H9 (cell line): Measurements from ENCODE around the gene DUSP6. TPM values are rescaled to one million over a fixed set of nuclear protein-coding genes. Genes with fewer than 3 reads are reported as not detected.

Source experiments
- DNase-seq: peaks from one replicate; pipeline ENCODE4 v3.0.0-alpha.2; 2017
- H2AFZ ChIP-seq: one replicate; pipeline ENCODE4 v1.6.1; 2013; ENCODE audit warnings: mild to moderate bottlenecking, low read length, control low read depth, moderate library complexity
- H2AK5ac ChIP-seq: 2 replicates; pipeline ENCODE4 v1.6.1; 2013; ENCODE audit warnings: low read length, control low read depth, mixed read lengths; ENCODE audit not compliant: insufficient read length
- H2BK120ac ChIP-seq: one replicate; pipeline ENCODE4 v1.6.1; 2013; ENCODE audit warnings: low read depth, mild to moderate bottlenecking, low read length, control low read depth, inconsistent platforms; ENCODE audit not compliant: poor library complexity, severe bottlenecking
- H2BK12ac ChIP-seq: 2 replicates; pipeline ENCODE4 v1.6.1; 2013; ENCODE audit warnings: low read length, control low read depth, mixed read lengths, low read depth; ENCODE audit not compliant: insufficient read length
- H2BK15ac ChIP-seq: 2 replicates; pipeline ENCODE4 v1.6.1; 2013; ENCODE audit warnings: low read depth, low read length, control low read depth
- H2BK20ac ChIP-seq: one replicate; pipeline ENCODE4 v1.6.1; 2013; ENCODE audit warnings: low read depth, mild to moderate bottlenecking, low read length, control low read depth, inconsistent platforms; ENCODE audit not compliant: poor library complexity, severe bottlenecking
- H2BK5ac ChIP-seq: 2 replicates; pipeline ENCODE4 v1.6.1; 2013; ENCODE audit warnings: low read length, control low read depth, mixed read lengths; ENCODE audit not compliant: insufficient read length
- H3K14ac ChIP-seq: 2 replicates; pipeline ENCODE4 v1.6.1; 2013; ENCODE audit warnings: low read length, control low read depth; ENCODE audit not compliant: insufficient read depth
- H3K18ac ChIP-seq: 2 replicates; pipeline ENCODE4 v1.6.1; 2013; ENCODE audit warnings: low read depth, mild to moderate bottlenecking, mixed read lengths, low read length, control low read depth; ENCODE audit not compliant: insufficient read length
- H3K23ac ChIP-seq: 2 replicates; pipeline ENCODE4 v1.6.1; 2013; ENCODE audit warnings: low read length, control low read depth, mixed read lengths, low read depth; ENCODE audit not compliant: insufficient read length
- H3K23me2 ChIP-seq: 2 replicates; pipeline ENCODE4 v1.6.1; 2013; ENCODE audit warnings: low read depth, mild to moderate bottlenecking, mixed read lengths, low read length, control low read depth; ENCODE audit not compliant: insufficient read length, poor library complexity, severe bottlenecking
- H3K27ac ChIP-seq: 2 replicates; pipeline ENCODE4 v1.5.1; 2013; ENCODE audit warnings: low read length, control low read depth, mixed read lengths, low read depth; ENCODE audit not compliant: insufficient read length
- H3K27me3 ChIP-seq: 2 replicates; pipeline ENCODE4 v1.6.1; 2013; ENCODE audit warnings: low read length, control low read depth, inconsistent platforms; ENCODE audit not compliant: insufficient read depth
- H3K4ac ChIP-seq: 2 replicates; pipeline ENCODE4 v1.6.1; 2013; ENCODE audit warnings: low read depth, mild to moderate bottlenecking, control low read depth, inconsistent platforms, low read length, moderate library complexity
- H3K4me1 ChIP-seq: 2 replicates; pipeline ENCODE4 v1.6.1; 2013; ENCODE audit warnings: low read length, control low read depth, inconsistent platforms; ENCODE audit not compliant: insufficient read depth
- H3K4me2 ChIP-seq: 2 replicates; pipeline ENCODE4 v1.6.1; 2013; ENCODE audit warnings: low read length, control low read depth, mixed read lengths; ENCODE audit not compliant: insufficient read length, insufficient read depth
- H3K56ac ChIP-seq: 2 replicates; pipeline ENCODE4 v1.6.1; 2013; ENCODE audit warnings: low read depth, mild to moderate bottlenecking, mixed read lengths, low read length, control low read depth; ENCODE audit not compliant: insufficient read length
- H3K79me1 ChIP-seq: 2 replicates; pipeline ENCODE4 v1.6.1; 2013; ENCODE audit warnings: low read depth, mild to moderate bottlenecking, moderate library complexity, low read length, control low read depth, inconsistent platforms; ENCODE audit not compliant: insufficient read depth, poor library complexity, severe bottlenecking
- H3K79me2 ChIP-seq: 2 replicates; pipeline ENCODE4 v1.6.1; 2013; ENCODE audit warnings: low read length, control low read depth, inconsistent platforms; ENCODE audit not compliant: insufficient read depth
- H3K9ac ChIP-seq: 2 replicates; pipeline ENCODE4 v1.6.1; 2013; ENCODE audit warnings: low read length, control low read depth, mixed read lengths; ENCODE audit not compliant: insufficient read length; ENCODE audit errors: extremely low read depth
- H3K9me3 ChIP-seq: one replicate; pipeline ENCODE4 v1.6.1; 2013; ENCODE audit warnings: low read depth, low read length, inconsistent platforms; ENCODE audit not compliant: control insufficient read depth
- H3T11ph ChIP-seq: one replicate; pipeline ENCODE4 v1.6.1; 2013; ENCODE audit warnings: mild to moderate bottlenecking, low read length, control low read depth, inconsistent platforms
- H4K20me1 ChIP-seq: one replicate; pipeline ENCODE4 v1.6.1; 2013; ENCODE audit not compliant: control insufficient read depth, insufficient read length, insufficient read depth
- H4K5ac ChIP-seq: 2 replicates; pipeline ENCODE4 v1.6.1; 2013; ENCODE audit warnings: low read depth, mild to moderate bottlenecking, mixed read lengths, low read length, control low read depth; ENCODE audit not compliant: insufficient read length
- H4K8ac ChIP-seq: replicated peaks from 2 replicates; pipeline ENCODE4 v1.6.1; 2013; ENCODE audit warnings: low read length, control low read depth, mixed read lengths, low read depth; ENCODE audit not compliant: insufficient read length
- H4K91ac ChIP-seq: 2 replicates; pipeline ENCODE4 v1.6.1; 2013; ENCODE audit warnings: low read depth, mild to moderate bottlenecking, moderate library complexity, mixed read lengths, low read length, control low read depth; ENCODE audit not compliant: insufficient read length
- H3K27ac Mint-ChIP-seq, 3 experiments: 2 replicates in 2 of 3; 3 replicates in 1 of 3; pipeline ENCODE4 v1.8.0; 2020 to 2021; ENCODE audit warnings: mixed read lengths in 3 of 3, mild to moderate bottlenecking in 1 of 3, moderate library complexity in 1 of 3
- H3K27me3 Mint-ChIP-seq: 2 replicates; pipeline ENCODE4 v1.8.0; 2021; ENCODE audit warnings: low read depth, mild to moderate bottlenecking, moderate library complexity, mixed read lengths
- H3K36me3 Mint-ChIP-seq, 3 experiments: 2 replicates in 2 of 3; 3 replicates in 1 of 3; pipeline ENCODE4 v1.8.0; 2020 to 2021; ENCODE audit warnings: low read depth in 3 of 3, mixed read lengths in 3 of 3; ENCODE audit not compliant: insufficient read depth in 1 of 3
- H3K4me1 Mint-ChIP-seq, 2 experiments: 2 replicates each; pipeline ENCODE4 v1.8.0; 2020; ENCODE audit warnings: mixed read lengths in 2 of 2
- H3K4me3 Mint-ChIP-seq, 2 experiments: 2 replicates in 1 of 2; 3 replicates in 1 of 2; pipeline ENCODE4 v1.8.0; 2020 to 2021; ENCODE audit warnings: mild to moderate bottlenecking in 2 of 2, mixed read lengths in 2 of 2, moderate library complexity in 1 of 2
- H3K9me3 Mint-ChIP-seq, 2 experiments: 2 replicates in 1 of 2; 3 replicates in 1 of 2; pipeline ENCODE4 v1.8.0; 2020; ENCODE audit warnings: mild to moderate bottlenecking in 2 of 2, mixed read lengths in 2 of 2, moderate library complexity in 1 of 2
- WGBS: extraction: QIAGEN DNeasy Blood & Tissue Kit; methylation state at CpG from one replicate; pipeline ENCODE4 v1.1.7; 2013; ENCODE audit warnings: missing lambda C conversion rate, low lambda C conversion rate, mixed read lengths; ENCODE audit not compliant: insufficient read length; ENCODE audit errors: extremely low coverage; 5-methylcytosine and 5-hydroxymethylcytosine counted together
- total RNA-seq: library from RNA; stranded (reverse); gene quantifications from 2 replicates; pipeline ENCODE4 v1.2.1, GENCODE V29; 2021
- TF ChIP-seq, protein P1 (sequence below): fragments of 200-600 bp; sonication (generic); conservative IDR thresholded peaks from 3 replicates; pipeline ENCODE4 v1.8.0; 2021; ENCODE audit warnings: antibody characterized with exemption, mild to moderate bottlenecking

DUSP6 gene
- total RNA-seq, 1 experiment from 2014 or later = 35.3 TPM

DNA sequence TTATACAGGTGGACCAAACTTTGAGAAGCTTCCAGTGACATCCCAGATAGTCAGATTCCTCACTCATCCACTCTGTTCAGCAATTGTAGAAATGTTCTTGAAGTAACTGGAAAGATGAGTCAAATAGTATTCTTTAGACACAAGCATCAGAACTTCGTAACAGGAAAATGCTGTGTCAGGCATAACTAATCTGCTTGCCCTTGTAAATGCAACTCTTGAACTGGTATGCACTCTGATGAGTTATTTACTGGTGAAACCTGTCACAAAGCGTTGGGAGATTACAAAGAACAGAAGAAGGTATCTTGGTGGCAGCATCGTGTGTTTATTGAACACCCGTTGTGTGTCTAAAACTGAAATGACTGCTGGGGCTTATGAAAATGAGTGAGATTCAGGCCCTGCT lies 10.8 kb upstream of the DUSP6 start:
- H3K27me3 ChIP-seq = no peaks in the 10 kb centered on the region
- TF ChIP-seq, protein P1, sequence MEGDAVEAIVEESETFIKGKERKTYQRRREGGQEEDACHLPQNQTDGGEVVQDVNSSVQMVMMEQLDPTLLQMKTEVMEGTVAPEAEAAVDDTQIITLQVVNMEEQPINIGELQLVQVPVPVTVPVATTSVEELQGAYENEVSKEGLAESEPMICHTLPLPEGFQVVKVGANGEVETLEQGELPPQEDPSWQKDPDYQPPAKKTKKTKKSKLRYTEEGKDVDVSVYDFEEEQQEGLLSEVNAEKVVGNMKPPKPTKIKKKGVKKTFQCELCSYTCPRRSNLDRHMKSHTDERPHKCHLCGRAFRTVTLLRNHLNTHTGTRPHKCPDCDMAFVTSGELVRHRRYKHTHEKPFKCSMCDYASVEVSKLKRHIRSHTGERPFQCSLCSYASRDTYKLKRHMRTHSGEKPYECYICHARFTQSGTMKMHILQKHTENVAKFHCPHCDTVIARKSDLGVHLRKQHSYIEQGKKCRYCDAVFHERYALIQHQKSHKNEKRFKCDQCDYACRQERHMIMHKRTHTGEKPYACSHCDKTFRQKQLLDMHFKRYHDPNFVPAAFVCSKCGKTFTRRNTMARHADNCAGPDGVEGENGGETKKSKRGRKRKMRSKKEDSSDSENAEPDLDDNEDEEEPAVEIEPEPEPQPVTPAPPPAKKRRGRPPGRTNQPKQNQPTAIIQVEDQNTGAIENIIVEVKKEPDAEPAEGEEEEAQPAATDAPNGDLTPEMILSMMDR = no peak
- H3K79me1 ChIP-seq = no peaks in the 10 kb centered on the region
- H3K4me2 ChIP-seq = no peak overlapping the region
- no peak overlapping the region for H3T11ph ChIP-seq
- Mint-ChIP-seq H3K36me3 (no peaks in the 10 kb centered on the region), H3K27me3 (peaks cover 37% of the 10 kb centered on the region), H3K27ac (no peak overlapping the region), H3K4me1 (peaks cover 2 to 5% of the 10 kb centered on the region in 2 experiments; a peak in 3 of 4 replicates), H3K4me3 (no peak overlapping the region), H3K9me3 (no peaks in the 10 kb centered on the region)
- no peak overlapping the region for H2BK20ac ChIP-seq
- H4K5ac ChIP-seq = no peak overlapping the region
- H3K9me3 ChIP-seq = no peaks in the 10 kb centered on the region
- peaks cover 6% of the 10 kb centered on the region; the same call in 1 of the 2 replicates for H3K4me1 ChIP-seq
- no peak overlapping the region for H2BK5ac ChIP-seq
- no peak overlapping the region for H2BK120ac ChIP-seq
- H2BK15ac ChIP-seq = no peak overlapping the region
- no peak overlapping the region for H2AK5ac ChIP-seq
- no peak overlapping the region for H4K91ac ChIP-seq
- WGBS = no CpG with 5 or more reads among the region's 4 CpGs
- H4K20me1 ChIP-seq = no peaks in the 10 kb centered on the region
- no peak overlapping the region for H2AFZ ChIP-seq
- H3K18ac ChIP-seq = no peak overlapping the region
- DNase-seq = no peak
- H3K23me2 ChIP-seq = no peaks in the 10 kb centered on the region
- H3K4ac ChIP-seq = no peak overlapping the region
- no peak overlapping the region for H4K8ac ChIP-seq
- no peak overlapping the region for H3K14ac ChIP-seq
- H3K9ac ChIP-seq = no peak overlapping the region
- H3K23ac ChIP-seq = no peak overlapping the region
- H3K27ac ChIP-seq = no peak overlapping the region
- H3K79me2 ChIP-seq = no peaks in the 10 kb centered on the region
- no peak overlapping the region for H3K56ac ChIP-seq
- no peak overlapping the region for H2BK12ac ChIP-seq
